H9 (cell line): ENCODE measurements around the gene SH3PXD2B. TPM values are rescaled to one million over a fixed set of nuclear protein-coding genes. Genes with fewer than 3 reads are reported as not detected.

ENCODE experiments used
- DNase-seq: peaks from one replicate; pipeline ENCODE4 v3.0.0-alpha.2; 2017
- H2AFZ ChIP-seq: one replicate; pipeline ENCODE4 v1.6.1; 2013; ENCODE audit warnings: mild to moderate bottlenecking, low read length, control low read depth, moderate library complexity
- H2AK5ac ChIP-seq: 2 replicates; pipeline ENCODE4 v1.6.1; 2013; ENCODE audit warnings: low read length, control low read depth, mixed read lengths; ENCODE audit not compliant: insufficient read length
- H2BK120ac ChIP-seq: one replicate; pipeline ENCODE4 v1.6.1; 2013; ENCODE audit warnings: low read depth, mild to moderate bottlenecking, low read length, control low read depth, inconsistent platforms; ENCODE audit not compliant: poor library complexity, severe bottlenecking
- H2BK12ac ChIP-seq: 2 replicates; pipeline ENCODE4 v1.6.1; 2013; ENCODE audit warnings: low read length, control low read depth, mixed read lengths, low read depth; ENCODE audit not compliant: insufficient read length
- H2BK15ac ChIP-seq: 2 replicates; pipeline ENCODE4 v1.6.1; 2013; ENCODE audit warnings: low read depth, low read length, control low read depth
- H2BK20ac ChIP-seq: one replicate; pipeline ENCODE4 v1.6.1; 2013; ENCODE audit warnings: low read depth, mild to moderate bottlenecking, low read length, control low read depth, inconsistent platforms; ENCODE audit not compliant: poor library complexity, severe bottlenecking
- H2BK5ac ChIP-seq: 2 replicates; pipeline ENCODE4 v1.6.1; 2013; ENCODE audit warnings: low read length, control low read depth, mixed read lengths; ENCODE audit not compliant: insufficient read length
- H3K14ac ChIP-seq: 2 replicates; pipeline ENCODE4 v1.6.1; 2013; ENCODE audit warnings: low read length, control low read depth; ENCODE audit not compliant: insufficient read depth
- H3K18ac ChIP-seq: 2 replicates; pipeline ENCODE4 v1.6.1; 2013; ENCODE audit warnings: low read depth, mild to moderate bottlenecking, mixed read lengths, low read length, control low read depth; ENCODE audit not compliant: insufficient read length
- H3K23ac ChIP-seq: 2 replicates; pipeline ENCODE4 v1.6.1; 2013; ENCODE audit warnings: low read length, control low read depth, mixed read lengths, low read depth; ENCODE audit not compliant: insufficient read length
- H3K23me2 ChIP-seq: 2 replicates; pipeline ENCODE4 v1.6.1; 2013; ENCODE audit warnings: low read depth, mild to moderate bottlenecking, mixed read lengths, low read length, control low read depth; ENCODE audit not compliant: insufficient read length, poor library complexity, severe bottlenecking
- H3K27ac ChIP-seq: 2 replicates; pipeline ENCODE4 v1.5.1; 2013; ENCODE audit warnings: low read length, control low read depth, mixed read lengths, low read depth; ENCODE audit not compliant: insufficient read length
- H3K27me3 ChIP-seq: 2 replicates; pipeline ENCODE4 v1.6.1; 2013; ENCODE audit warnings: low read length, control low read depth, inconsistent platforms; ENCODE audit not compliant: insufficient read depth
- H3K4ac ChIP-seq: 2 replicates; pipeline ENCODE4 v1.6.1; 2013; ENCODE audit warnings: low read depth, mild to moderate bottlenecking, control low read depth, inconsistent platforms, low read length, moderate library complexity
- H3K4me1 ChIP-seq: 2 replicates; pipeline ENCODE4 v1.6.1; 2013; ENCODE audit warnings: low read length, control low read depth, inconsistent platforms; ENCODE audit not compliant: insufficient read depth
- H3K4me2 ChIP-seq: 2 replicates; pipeline ENCODE4 v1.6.1; 2013; ENCODE audit warnings: low read length, control low read depth, mixed read lengths; ENCODE audit not compliant: insufficient read length, insufficient read depth
- H3K56ac ChIP-seq: 2 replicates; pipeline ENCODE4 v1.6.1; 2013; ENCODE audit warnings: low read depth, mild to moderate bottlenecking, mixed read lengths, low read length, control low read depth; ENCODE audit not compliant: insufficient read length
- H3K79me1 ChIP-seq: 2 replicates; pipeline ENCODE4 v1.6.1; 2013; ENCODE audit warnings: low read depth, mild to moderate bottlenecking, moderate library complexity, low read length, control low read depth, inconsistent platforms; ENCODE audit not compliant: insufficient read depth, poor library complexity, severe bottlenecking
- H3K79me2 ChIP-seq: 2 replicates; pipeline ENCODE4 v1.6.1; 2013; ENCODE audit warnings: low read length, control low read depth, inconsistent platforms; ENCODE audit not compliant: insufficient read depth
- H3K9ac ChIP-seq: 2 replicates; pipeline ENCODE4 v1.6.1; 2013; ENCODE audit warnings: low read length, control low read depth, mixed read lengths; ENCODE audit not compliant: insufficient read length; ENCODE audit errors: extremely low read depth
- H3K9me3 ChIP-seq: one replicate; pipeline ENCODE4 v1.6.1; 2013; ENCODE audit warnings: low read depth, low read length, inconsistent platforms; ENCODE audit not compliant: control insufficient read depth
- H3T11ph ChIP-seq: one replicate; pipeline ENCODE4 v1.6.1; 2013; ENCODE audit warnings: mild to moderate bottlenecking, low read length, control low read depth, inconsistent platforms
- H4K20me1 ChIP-seq: one replicate; pipeline ENCODE4 v1.6.1; 2013; ENCODE audit not compliant: control insufficient read depth, insufficient read length, insufficient read depth
- H4K5ac ChIP-seq: 2 replicates; pipeline ENCODE4 v1.6.1; 2013; ENCODE audit warnings: low read depth, mild to moderate bottlenecking, mixed read lengths, low read length, control low read depth; ENCODE audit not compliant: insufficient read length
- H4K8ac ChIP-seq: replicated peaks from 2 replicates; pipeline ENCODE4 v1.6.1; 2013; ENCODE audit warnings: low read length, control low read depth, mixed read lengths, low read depth; ENCODE audit not compliant: insufficient read length
- H4K91ac ChIP-seq: 2 replicates; pipeline ENCODE4 v1.6.1; 2013; ENCODE audit warnings: low read depth, mild to moderate bottlenecking, moderate library complexity, mixed read lengths, low read length, control low read depth; ENCODE audit not compliant: insufficient read length
- H3K27ac Mint-ChIP-seq, 3 experiments: 2 replicates in 2 of 3; 3 replicates in 1 of 3; pipeline ENCODE4 v1.8.0; 2020 to 2021; ENCODE audit warnings: mixed read lengths in 3 of 3, mild to moderate bottlenecking in 1 of 3, moderate library complexity in 1 of 3
- H3K27me3 Mint-ChIP-seq: 2 replicates; pipeline ENCODE4 v1.8.0; 2021; ENCODE audit warnings: low read depth, mild to moderate bottlenecking, moderate library complexity, mixed read lengths
- H3K36me3 Mint-ChIP-seq, 3 experiments: 2 replicates in 2 of 3; 3 replicates in 1 of 3; pipeline ENCODE4 v1.8.0; 2020 to 2021; ENCODE audit warnings: low read depth in 3 of 3, mixed read lengths in 3 of 3; ENCODE audit not compliant: insufficient read depth in 1 of 3
- H3K4me1 Mint-ChIP-seq, 2 experiments: 2 replicates each; pipeline ENCODE4 v1.8.0; 2020; ENCODE audit warnings: mixed read lengths in 2 of 2
- H3K4me3 Mint-ChIP-seq, 2 experiments: 2 replicates in 1 of 2; 3 replicates in 1 of 2; pipeline ENCODE4 v1.8.0; 2020 to 2021; ENCODE audit warnings: mild to moderate bottlenecking in 2 of 2, mixed read lengths in 2 of 2, moderate library complexity in 1 of 2
- H3K9me3 Mint-ChIP-seq, 2 experiments: 2 replicates in 1 of 2; 3 replicates in 1 of 2; pipeline ENCODE4 v1.8.0; 2020; ENCODE audit warnings: mild to moderate bottlenecking in 2 of 2, mixed read lengths in 2 of 2, moderate library complexity in 1 of 2
- WGBS: extraction: QIAGEN DNeasy Blood & Tissue Kit; methylation state at CpG from one replicate; pipeline ENCODE4 v1.1.7; 2013; ENCODE audit warnings: missing lambda C conversion rate, low lambda C conversion rate, mixed read lengths; ENCODE audit not compliant: insufficient read length; ENCODE audit errors: extremely low coverage; 5-methylcytosine and 5-hydroxymethylcytosine counted together
- total RNA-seq: library from RNA; stranded (reverse); gene quantifications from 2 replicates; pipeline ENCODE4 v1.2.1, GENCODE V29; 2021
- TF ChIP-seq, protein P1 (sequence below): fragments of 200-600 bp; sonication (generic); conservative IDR thresholded peaks from 3 replicates; pipeline ENCODE4 v1.8.0; 2021; ENCODE audit warnings: antibody characterized with exemption, mild to moderate bottlenecking

The SH3PXD2B gene
- total RNA-seq, 1 experiment from 2014 or later, result 49.0 TPM

DNA sequence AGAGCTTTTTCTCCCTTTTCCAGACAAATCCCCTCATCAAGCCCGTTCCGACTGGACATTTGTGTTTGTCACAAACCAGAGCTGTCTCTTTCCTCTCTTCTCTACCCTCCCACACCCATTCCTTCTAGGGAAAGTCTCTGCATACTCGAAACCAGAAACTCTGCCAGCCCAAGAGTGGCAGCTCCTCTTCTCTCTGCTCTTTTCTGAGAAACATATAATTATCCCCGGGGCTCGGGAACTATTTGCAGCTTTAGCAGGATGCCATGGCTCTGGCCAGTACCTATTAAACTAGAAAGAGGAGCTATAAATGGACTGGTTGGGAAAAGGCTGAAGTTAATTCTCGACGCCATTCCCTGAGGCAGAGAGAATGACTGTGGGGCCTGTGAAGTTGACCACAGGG lies 82.6 kb downstream of the SH3PXD2B start:
- Histone ChIP-seq H4K91ac (no peak overlapping the region), H2AK5ac (no peak overlapping the region), H3K9me3 (peaks cover 7% of the 10 kb centered on the region), H3K14ac (no peak overlapping the region), H3K79me2 (no peaks in the 10 kb centered on the region), H3K4ac (no peak overlapping the region), H2BK5ac (no peak overlapping the region), H2BK120ac (no peak overlapping the region), H3K4me1 (no peaks in the 10 kb centered on the region), H3T11ph (no peak overlapping the region), H3K27ac (no peak overlapping the region), H2BK12ac (no peak overlapping the region), H3K23me2 (no peaks in the 10 kb centered on the region), H4K5ac (no peak overlapping the region), H3K27me3 (no peaks in the 10 kb centered on the region), H3K79me1 (no peaks in the 10 kb centered on the region), H2AFZ (no peak overlapping the region), H4K8ac (no peak overlapping the region), H3K56ac (no peak overlapping the region), H4K20me1 (no peaks in the 10 kb centered on the region), H2BK20ac (no peak overlapping the region), H3K18ac (no peak overlapping the region), H3K4me2 (no peak overlapping the region), H3K23ac (no peak overlapping the region), H3K9ac (no peak overlapping the region), H2BK15ac (no peak overlapping the region)
- no peak overlapping the region for H3K4me3 Mint-ChIP-seq
- H3K27ac Mint-ChIP-seq, result no peak overlapping the region
- peaks cover 50 to 69% (median 62%) of the 10 kb centered on the region in 3 experiments for H3K36me3 Mint-ChIP-seq
- H3K4me1 Mint-ChIP-seq, result no peaks in the 10 kb centered on the region
- H3K27me3 Mint-ChIP-seq, result no peaks in the 10 kb centered on the region
- TF ChIP-seq, protein P1, sequence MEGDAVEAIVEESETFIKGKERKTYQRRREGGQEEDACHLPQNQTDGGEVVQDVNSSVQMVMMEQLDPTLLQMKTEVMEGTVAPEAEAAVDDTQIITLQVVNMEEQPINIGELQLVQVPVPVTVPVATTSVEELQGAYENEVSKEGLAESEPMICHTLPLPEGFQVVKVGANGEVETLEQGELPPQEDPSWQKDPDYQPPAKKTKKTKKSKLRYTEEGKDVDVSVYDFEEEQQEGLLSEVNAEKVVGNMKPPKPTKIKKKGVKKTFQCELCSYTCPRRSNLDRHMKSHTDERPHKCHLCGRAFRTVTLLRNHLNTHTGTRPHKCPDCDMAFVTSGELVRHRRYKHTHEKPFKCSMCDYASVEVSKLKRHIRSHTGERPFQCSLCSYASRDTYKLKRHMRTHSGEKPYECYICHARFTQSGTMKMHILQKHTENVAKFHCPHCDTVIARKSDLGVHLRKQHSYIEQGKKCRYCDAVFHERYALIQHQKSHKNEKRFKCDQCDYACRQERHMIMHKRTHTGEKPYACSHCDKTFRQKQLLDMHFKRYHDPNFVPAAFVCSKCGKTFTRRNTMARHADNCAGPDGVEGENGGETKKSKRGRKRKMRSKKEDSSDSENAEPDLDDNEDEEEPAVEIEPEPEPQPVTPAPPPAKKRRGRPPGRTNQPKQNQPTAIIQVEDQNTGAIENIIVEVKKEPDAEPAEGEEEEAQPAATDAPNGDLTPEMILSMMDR, result no peak
- no CpG with 5 or more reads among the region's 7 CpGs for WGBS
- DNase-seq, result no peak
- H3K9me3 Mint-ChIP-seq, result peaks cover 16% of the 10 kb centered on the region in 2 experiments
